HepG2 (cell line): Measurements from ENCODE around the gene CDYL2. TPM values are rescaled to one million over a fixed set of nuclear protein-coding genes. Genes with fewer than 3 reads are reported as not detected.

Experiments used
- ATAC-seq: fragments of 200-7000 bp; cut with Tn5 transposase; 3 replicates; pipeline ENCODE4 v1.9.1; 2020; ENCODE audit warnings: mild to moderate bottlenecking, moderate library complexity
- BruUV-seq: library from RNA; stranded (reverse); fragments of 400-500 nt; replicated peaks from 2 replicates; lab custom pipeline; 2021; lab: Mats Ljungman, UMichigan
- CTCF ChIA-PET: fragments of 300-600 bp; formaldehyde crosslinking; extraction: SDS; loops from one replicate; lab custom pipeline; 2021; ENCODE audit warnings: low total read pairs, inconsistent platforms, low intra/inter-chr PET ratio; lab: Yijun Ruan, JAX
- POLR2A ChIA-PET: fragments of 350-600 bp; sonication (Branson Sonifier 250); formaldehyde crosslinking; loops from one replicate; lab custom pipeline; 2020; ENCODE audit warnings: antibody characterized with exemption, inconsistent platforms; lab: Yijun Ruan, JAX
- DNase-seq: peaks from one replicate; pipeline ENCODE4 v3.0.0-alpha.2; 2015; ENCODE audit warnings: low spot score
- FAIRE-seq: peaks from 3 replicates; lab custom pipeline; 2011; peaks lifted over from hg19 to GRCh38; lab: Jason Lieb, UNC
- H2AFZ ChIP-seq: one replicate; pipeline ENCODE4 v1.6.1; 2011; ENCODE audit warnings: low read length, inconsistent platforms
- H3K27ac ChIP-seq: fragments of 300-600 bp; 3 replicates; pipeline ENCODE4 v1.8.0; 2011; ENCODE audit warnings: mixed run types, mild to moderate bottlenecking, mixed read lengths, low read length, inconsistent platforms; ENCODE audit not compliant: insufficient read depth; ENCODE audit errors: extremely low read length
- H3K27me3 ChIP-seq, 2 experiments: fragments of 200-600 bp in 1 of 2; 2 replicates in 1 of 2; 3 replicates in 1 of 2; pipeline versions ENCODE4 v1.6.0 to v1.8.0; 2011; ENCODE audit warnings: low read length in 2 of 2, mild to moderate bottlenecking in 2 of 2, moderate library complexity in 2 of 2, inconsistent platforms in 1 of 2; ENCODE audit not compliant: insufficient read depth in 2 of 2, control insufficient read depth in 1 of 2
- H3K36me3 ChIP-seq, 2 experiments: fragments of 200-600 bp in 1 of 2; replicated peaks in 1 of 2; 2 replicates in 1 of 2; 3 replicates in 1 of 2; pipeline versions ENCODE4 v1.5.1 to v1.8.0; 2011; ENCODE audit warnings: low read length in 2 of 2, inconsistent platforms in 1 of 2; ENCODE audit not compliant: insufficient read depth in 2 of 2, control insufficient read depth in 1 of 2
- H3K4me1 ChIP-seq: 2 replicates; pipeline ENCODE4 v1.5.1; 2012; ENCODE audit warnings: low read length, inconsistent platforms; ENCODE audit not compliant: insufficient read depth
- H3K4me2 ChIP-seq: 2 replicates; pipeline ENCODE4 v1.6.0; 2011; ENCODE audit warnings: low read depth, low read length, inconsistent platforms
- H3K4me3 ChIP-seq, 3 experiments: fragments of 200-600 bp in 1 of 3; sonication (generic), shearing (Covaris generic) in 1 of 3; replicated peaks in 1 of 3; 2 replicates each; pipeline ENCODE4 v1.5.1; 2011 to 2016; ENCODE audit warnings: low read length in 3 of 3, inconsistent platforms in 2 of 3, low read depth in 2 of 3, mild to moderate bottlenecking in 2 of 3, control low read depth in 1 of 3, mixed read lengths in 1 of 3; ENCODE audit not compliant: insufficient read depth in 1 of 3
- H3K79me2 ChIP-seq: one replicate; pipeline ENCODE4 v1.6.1; 2011; ENCODE audit warnings: low read length, inconsistent platforms; ENCODE audit not compliant: insufficient read depth
- H3K9ac ChIP-seq: 2 replicates; pipeline ENCODE4 v1.6.0; 2011; ENCODE audit warnings: mild to moderate bottlenecking, low read depth, low read length, inconsistent platforms; ENCODE audit not compliant: insufficient read depth
- H3K9me3 ChIP-seq: 2 replicates; pipeline ENCODE4 v1.5.1; 2012; ENCODE audit warnings: mild to moderate bottlenecking, low read length
- H4K20me1 ChIP-seq: 2 replicates; pipeline ENCODE4 v1.6.0; 2011; ENCODE audit warnings: inconsistent platforms, mild to moderate bottlenecking, low read length, moderate library complexity; ENCODE audit not compliant: insufficient read depth
- DNMT3B ChIP-seq: conservative IDR thresholded peaks from 2 replicates; pipeline ENCODE4 v1.6.1; 2016; ENCODE audit warnings: missing biosample characterization, control low read depth
- MEF2D ChIP-seq: sonication (generic); formaldehyde crosslinking; IDR thresholded peaks from 2 replicates; pipeline ENCODE4 v1.5.1; 2020; ENCODE audit warnings: mild to moderate bottlenecking, missing genetic modification reagents
- MIXL1 ChIP-seq: IDR thresholded peaks from 2 replicates; pipeline ENCODE4 v1.6.1; 2016
- SPEN ChIP-seq: sonication (generic); formaldehyde crosslinking; IDR thresholded peaks from 2 replicates; pipeline ENCODE4 v1.5.1; 2020; ENCODE audit warnings: low read depth, mild to moderate bottlenecking, missing genetic modification reagents
- THAP11 ChIP-seq: IDR thresholded peaks from 2 replicates; pipeline ENCODE4 v1.6.1; 2016; ENCODE audit warnings: missing biosample characterization, missing genetic modification reagents
- ZFP37 ChIP-seq: sonication (generic); formaldehyde crosslinking; IDR thresholded peaks from 2 replicates; pipeline ENCODE4 v1.4.0; 2020; ENCODE audit warnings: missing genetic modification reagents, borderline replicate concordance
- ZNF354B ChIP-seq: sonication (generic); formaldehyde crosslinking; IDR thresholded peaks from 2 replicates; pipeline ENCODE4 v1.8.0; 2022; ENCODE audit warnings: mild to moderate bottlenecking, missing genetic modification reagents
- ZNF382 ChIP-seq: sonication (generic); formaldehyde crosslinking; IDR thresholded peaks from 2 replicates; pipeline ENCODE4 v1.5.0; 2020; ENCODE audit warnings: missing genetic modification reagents, mild to moderate bottlenecking, borderline replicate concordance
- ZNF569 ChIP-seq: sonication (generic); formaldehyde crosslinking; IDR thresholded peaks from 2 replicates; pipeline ENCODE4 v1.5.0; 2020; ENCODE audit warnings: mild to moderate bottlenecking, missing genetic modification reagents, moderate library complexity, borderline replicate concordance
- WGBS: methylation state at CpG from one replicate; pipeline ENCODE4 v1.1.6; 2017; ENCODE audit warnings: low lambda C conversion rate; 5-methylcytosine and 5-hydroxymethylcytosine counted together
- in situ Hi-C: cut with HindIII; loops from 2 replicates; pipeline ENCODE4 v1.10.0; 2017; ENCODE audit warnings: low pct_unique_long_range_greater_than_20kb; ENCODE audit not compliant: extremely low pct_ligation_motif_present
- intact Hi-C: fragments of 100-400 bp; cut with micrococcal nuclease; formaldehyde crosslinking; loops from one replicate; pipeline ENCODE4 v1.10.0; 2022; ENCODE audit not compliant: unreplicated experiment
- polyA plus RNA-seq, 8 experiments: library from polyadenylated mRNA; depleted of rRNA in 3 of 8; stranded (reverse) in 7 of 8; unstranded in 1 of 8; fragments of >200 nt; fragmentation: Illumina TruSeq in 4 of 8; extraction: Trizol in 4 of 8; gene quantifications; 2 replicates each; pipeline versions ENCODE4 v1.2.1 to v1.2.3, GENCODE V29; 2011 to 2016; ENCODE audit warnings: low read depth in 4 of 8, missing spikeins in 1 of 8, mixed read lengths in 1 of 8; ENCODE audit not compliant: insufficient read depth in 1 of 8
- total RNA-seq, 5 experiments: library from RNA; depleted of rRNA; stranded (reverse); fragments of >200 nt; fragmentation: Illumina TruSeq; extraction: Trizol; gene quantifications; 2 replicates each; pipeline ENCODE4 v1.2.3, GENCODE V29; 2016; ENCODE audit warnings: low read depth in 1 of 5
- TF ChIP-seq, protein P1 (sequence below): sonication (generic); formaldehyde crosslinking; IDR thresholded peaks from 2 replicates; pipeline ENCODE4 v1.5.0; 2020; ENCODE audit warnings: mild to moderate bottlenecking, missing genetic modification reagents, borderline replicate concordance
- TF ChIP-seq, protein P2 (sequence below): sonication (generic); formaldehyde crosslinking; IDR thresholded peaks from 2 replicates; pipeline ENCODE4 v1.5.0; 2020; ENCODE audit warnings: missing genetic modification reagents, mild to moderate bottlenecking, borderline replicate concordance

The CDYL2 gene
- total and polyA plus RNA-seq, 2 of the 13 experiments (the other 11 are each of a cell fraction or from before 2014, with no cell fraction given), result 0.07 to 0.35 TPM

- no peaks in the 10 kb centered on the region for H3K4me1 ChIP-seq
- peaks cover 22% of the 10 kb centered on the region for H3K9me3 ChIP-seq
- no peak for ATAC-seq
- DNase-seq, result no peak
- no peak overlapping the region for H2AFZ ChIP-seq
- TF ChIP-seq ZNF354B (CRISPR knock-in tag) (no peak), ZNF382 (no peak), THAP11 (CRISPR knock-in tag) (no peak), MIXL1 (CRISPR knock-in tag) (no peak), SPEN (CRISPR knock-in tag) (no peak), ZFP37 (CRISPR knock-in tag) (no peak), DNMT3B (CRISPR knock-in tag) (no peak), ZNF569 (no peak), MEF2D (CRISPR knock-in tag) (no peak)
- TF ChIP-seq, protein P1, sequence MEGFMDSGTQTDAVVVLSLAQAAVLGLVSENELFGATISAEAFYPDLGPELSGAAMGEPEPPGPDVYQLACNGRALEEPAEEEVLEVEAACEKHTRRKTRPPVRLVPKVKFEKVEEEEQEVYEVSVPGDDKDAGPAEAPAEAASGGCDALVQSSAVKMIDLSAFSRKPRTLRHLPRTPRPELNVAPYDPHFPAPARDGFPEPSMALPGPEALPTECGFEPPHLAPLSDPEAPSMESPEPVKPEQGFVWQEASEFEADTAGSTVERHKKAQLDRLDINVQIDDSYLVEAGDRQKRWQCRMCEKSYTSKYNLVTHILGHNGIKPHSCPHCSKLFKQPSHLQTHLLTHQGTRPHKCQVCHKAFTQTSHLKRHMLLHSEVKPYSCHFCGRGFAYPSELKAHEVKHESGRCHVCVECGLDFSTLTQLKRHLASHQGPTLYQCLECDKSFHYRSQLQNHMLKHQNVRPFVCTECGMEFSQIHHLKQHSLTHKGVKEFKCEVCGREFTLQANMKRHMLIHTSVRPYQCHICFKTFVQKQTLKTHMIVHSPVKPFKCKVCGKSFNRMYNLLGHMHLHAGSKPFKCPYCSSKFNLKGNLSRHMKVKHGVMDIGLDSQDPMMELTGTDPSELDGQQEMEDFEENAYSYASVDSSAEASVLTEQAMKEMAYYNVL (CRISPR knock-in tag), result no peak
- TF ChIP-seq, protein P2, sequence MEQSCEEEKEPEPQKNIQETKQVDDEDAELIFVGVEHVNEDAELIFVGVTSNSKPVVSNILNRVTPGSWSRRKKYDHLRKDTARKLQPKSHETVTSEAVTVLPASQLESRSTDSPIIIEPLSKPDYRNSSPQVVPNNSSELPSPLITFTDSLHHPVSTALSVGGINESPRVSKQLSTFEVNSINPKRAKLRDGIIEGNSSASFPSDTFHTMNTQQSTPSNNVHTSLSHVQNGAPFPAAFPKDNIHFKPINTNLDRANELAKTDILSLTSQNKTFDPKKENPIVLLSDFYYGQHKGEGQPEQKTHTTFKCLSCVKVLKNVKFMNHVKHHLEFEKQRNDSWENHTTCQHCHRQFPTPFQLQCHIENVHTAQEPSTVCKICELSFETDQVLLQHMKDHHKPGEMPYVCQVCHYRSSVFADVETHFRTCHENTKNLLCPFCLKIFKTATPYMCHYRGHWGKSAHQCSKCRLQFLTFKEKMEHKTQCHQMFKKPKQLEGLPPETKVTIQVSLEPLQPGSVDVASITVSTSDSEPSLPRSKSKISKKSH (CRISPR knock-in tag), result no peak
- no peaks in the 10 kb centered on the region for H3K36me3 ChIP-seq
- H4K20me1 ChIP-seq, result no peaks in the 10 kb centered on the region
- ChIA-PET CTCF (no interaction called here), POLR2A (no interaction called here)
- no peak overlapping the region for H3K4me2 ChIP-seq
- in situ Hi-C loops (no loop called here), intact Hi-C loops (no loop called here)
- no peaks in the 10 kb centered on the region for H3K27me3 ChIP-seq
- H3K27ac ChIP-seq, result no peak overlapping the region
- FAIRE-seq, result no peak
- H3K79me2 ChIP-seq, result no peaks in the 10 kb centered on the region
- no TSS peak for BruUV-seq
- H3K4me3 ChIP-seq, result no peak overlapping the region
- H3K9ac ChIP-seq, result no peak overlapping the region
- WGBS, result 80% methylated on average over 1 of the region's 1 CpG
Observed at GRCh38 chr16:80743772-80744171, 60.6 kb downstream of the CDYL2 start.
